NCI-H446 (cell line): ENCODE measurements around the gene RAD1.
A peak's percentile ranks its signal among the peaks of the same experiment; 100 is the strongest.

ENCODE experiments used
- DNase-seq, 2 experiments: peaks; one replicate each; lab custom pipeline; 2025; lab: John Stamatoyannopoulos, UW

The RAD1 gene

GRCh38 chr5:34916518-34916917 lies 1.2 kb upstream of the RAD1 start:
- DNase-seq, result no peak

DNA sequence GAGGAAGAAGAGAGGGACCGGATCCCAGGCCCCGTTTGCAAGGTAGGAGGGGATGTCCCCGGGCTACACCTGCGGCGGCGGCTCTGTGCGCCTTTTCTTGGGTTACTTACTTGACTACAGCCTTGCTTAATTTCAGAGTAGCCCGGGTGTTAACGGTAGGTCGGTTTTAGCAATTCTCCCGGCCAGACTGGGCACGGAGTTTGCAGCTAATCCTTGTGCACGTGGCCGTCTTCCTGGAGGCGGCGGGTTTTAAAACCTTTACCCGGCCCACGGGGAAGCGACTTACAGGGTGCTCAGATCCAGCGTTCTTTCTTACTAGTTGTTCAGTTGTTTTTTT lies 520 bp upstream of the RAD1 start:
- DNase-seq, result peak in 1 of 2 experiments; percentile 58

DNA sequence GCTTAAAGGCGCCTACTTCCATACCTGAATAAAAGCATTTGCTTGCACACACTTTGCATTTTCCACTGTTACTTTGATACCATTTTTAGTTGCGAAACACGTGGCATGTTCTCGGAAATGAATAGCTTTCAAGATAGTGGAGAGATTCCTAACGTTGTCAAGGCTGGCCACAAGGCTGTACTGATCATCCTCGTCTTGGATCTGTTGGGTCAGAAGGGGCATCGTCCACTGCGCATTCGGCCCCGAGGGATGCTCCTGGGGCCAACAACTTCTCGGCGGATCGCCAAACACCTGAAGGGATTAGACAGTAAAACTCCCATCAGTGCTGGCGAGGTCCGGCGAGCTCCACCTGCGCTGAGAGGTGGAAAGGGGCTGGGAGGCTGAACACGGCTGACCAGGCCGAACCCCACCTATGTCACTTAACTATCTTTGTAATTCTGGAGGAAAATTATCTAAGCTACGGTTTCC lies 599 bp downstream of the RAD1 start:
- DNase-seq, result peak in 1 of 2 experiments; percentile 64

DNA sequence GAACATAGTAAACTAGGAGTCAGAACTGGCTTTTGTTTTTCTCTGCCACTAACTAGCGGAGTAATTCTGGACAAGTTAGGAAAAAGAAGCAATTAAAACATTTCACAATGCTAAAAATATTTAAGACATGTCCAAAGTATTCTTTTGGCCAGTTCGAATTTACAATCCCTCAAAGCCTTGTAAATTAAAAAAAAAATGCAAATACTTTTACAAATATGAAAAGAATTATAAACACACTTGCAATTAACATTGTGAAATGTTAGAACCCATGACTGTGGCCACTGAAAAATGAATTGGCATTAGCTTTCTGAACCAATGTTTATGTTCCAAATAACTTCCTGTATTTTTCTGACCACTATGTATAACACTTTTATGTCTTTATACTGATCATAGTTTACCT lies 2.2 kb downstream of the RAD1 start:
- DNase-seq, result no peak

DNA sequence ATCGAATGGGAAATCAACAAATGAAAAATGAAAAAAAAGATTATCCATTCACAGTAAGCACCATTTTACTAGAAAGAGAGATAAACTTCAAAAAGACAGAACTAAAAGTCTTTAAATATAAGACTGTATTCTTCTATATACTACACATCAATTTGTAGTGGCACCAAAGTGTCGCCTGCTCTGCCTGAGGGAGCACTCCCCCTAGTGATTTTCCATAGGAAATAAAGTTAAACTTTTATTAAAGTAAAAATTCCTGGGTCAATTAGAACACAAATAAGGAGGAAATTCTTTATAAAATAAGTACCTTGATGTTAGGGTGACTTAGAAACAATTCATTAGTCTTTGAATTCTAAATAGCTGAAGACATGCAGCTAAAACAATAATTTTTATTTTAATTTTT lies 9.7 kb downstream of the RAD1 start:
- DNase-seq, result peak in 1 of 2 experiments; percentile 38

- no peak for DNase-seq
These were observed 12.0 kb downstream of the RAD1 start for GRCh38 chr5:34903260-34903659.

DNA sequence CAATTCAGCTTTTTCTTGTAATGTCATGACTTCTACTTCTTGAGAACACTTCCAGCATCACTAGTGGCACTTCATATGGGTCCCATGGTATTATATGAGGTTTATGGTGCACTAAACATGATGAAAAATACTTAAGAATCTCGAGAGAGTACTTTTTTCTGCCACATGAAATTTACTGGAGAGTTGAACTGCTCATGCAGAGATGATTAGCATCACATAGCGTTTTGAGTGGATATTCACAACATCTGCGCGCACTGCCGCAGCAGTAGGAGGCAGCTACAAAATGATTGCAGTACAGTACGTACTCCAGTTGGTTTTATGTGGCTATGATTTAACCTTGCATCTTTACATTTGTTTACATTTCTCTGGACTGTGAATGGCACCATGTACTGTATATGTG lies 14.7 kb downstream of the RAD1 start:
- DNase-seq, result no peak

DNA sequence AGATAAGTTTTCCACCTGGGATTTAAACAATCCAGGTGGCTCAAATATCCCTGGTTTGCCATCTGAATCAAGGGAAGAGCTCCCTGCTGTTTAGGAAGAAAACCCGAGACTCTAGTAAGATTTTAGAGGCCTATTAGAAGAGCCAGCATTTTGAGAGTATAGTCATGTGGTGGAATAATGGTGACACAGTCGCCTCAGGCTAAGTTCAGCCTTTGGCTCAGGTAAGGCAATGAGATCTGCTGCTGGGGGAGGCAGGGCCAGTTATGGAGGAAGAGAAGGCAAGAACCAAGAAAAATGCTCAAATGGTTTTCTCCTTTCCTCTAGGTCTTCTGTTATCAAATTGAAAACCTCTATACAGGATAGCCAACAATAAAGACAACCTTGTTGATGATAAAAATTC lies 16.2 kb downstream of the RAD1 start:
- DNase-seq, result no peak

- DNase-seq, result peak; percentile 83 to 87
These were observed 16.9 kb downstream of the RAD1 start for GRCh38 chr5:34898258-34898895.

DNA sequence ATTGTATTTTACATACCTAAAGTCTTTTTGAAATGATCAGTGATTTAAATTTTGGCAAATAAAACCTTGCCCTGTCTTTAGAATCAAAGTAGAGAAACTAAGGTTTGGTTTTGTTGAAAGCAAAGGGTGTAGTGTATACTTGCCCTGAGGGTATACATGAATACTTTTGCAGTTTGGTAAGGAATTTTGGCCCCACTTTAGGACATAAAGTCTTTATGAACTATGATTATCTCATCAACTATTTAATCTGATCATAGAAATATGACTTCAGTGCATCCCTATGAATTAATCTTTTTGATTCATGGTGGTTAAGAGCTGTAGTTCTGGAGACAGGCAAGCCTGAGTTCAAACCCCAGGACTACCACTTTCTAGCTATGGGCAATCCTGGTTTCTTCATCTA lies 17.7 kb downstream of the RAD1 start:
- no peak for DNase-seq

DNA sequence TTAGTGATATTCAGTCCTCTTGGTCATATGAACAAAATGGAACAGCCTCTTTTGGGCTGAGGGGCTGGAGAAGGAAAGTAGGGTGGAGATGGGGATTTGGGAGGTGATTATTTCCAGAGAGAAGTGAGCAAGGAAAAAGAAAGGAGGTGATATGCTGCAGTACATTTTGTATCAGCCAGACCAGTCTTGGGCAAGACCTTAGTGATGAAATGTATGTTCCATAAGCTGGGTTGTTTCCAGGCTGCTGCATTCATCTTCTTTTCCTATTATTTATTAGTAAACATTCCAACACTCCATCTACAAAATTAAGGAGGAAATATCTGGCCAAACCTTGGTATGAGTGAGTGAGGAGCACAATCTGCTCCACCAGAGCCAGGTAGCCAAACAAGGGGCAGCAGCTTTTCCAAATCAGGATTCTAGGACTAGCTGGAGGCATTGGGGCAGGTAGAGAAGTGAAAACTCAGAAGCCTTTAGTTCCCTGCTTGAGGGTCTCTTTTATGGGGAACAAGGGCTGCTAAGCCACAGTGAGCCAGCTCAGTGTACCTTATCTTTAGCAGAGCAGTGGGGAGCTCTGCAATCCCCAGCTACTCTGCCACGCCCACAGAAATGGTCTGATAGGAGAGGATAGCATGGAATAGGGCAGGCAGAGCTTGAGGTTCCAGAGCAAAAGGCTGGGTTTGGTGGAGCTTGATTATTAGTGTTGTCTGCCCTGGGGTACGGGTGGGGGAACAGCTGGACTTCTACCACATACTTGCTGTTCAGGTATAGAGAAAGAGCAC lies 19.5 kb downstream of the RAD1 start:
- DNase-seq, result no peak

DNA sequence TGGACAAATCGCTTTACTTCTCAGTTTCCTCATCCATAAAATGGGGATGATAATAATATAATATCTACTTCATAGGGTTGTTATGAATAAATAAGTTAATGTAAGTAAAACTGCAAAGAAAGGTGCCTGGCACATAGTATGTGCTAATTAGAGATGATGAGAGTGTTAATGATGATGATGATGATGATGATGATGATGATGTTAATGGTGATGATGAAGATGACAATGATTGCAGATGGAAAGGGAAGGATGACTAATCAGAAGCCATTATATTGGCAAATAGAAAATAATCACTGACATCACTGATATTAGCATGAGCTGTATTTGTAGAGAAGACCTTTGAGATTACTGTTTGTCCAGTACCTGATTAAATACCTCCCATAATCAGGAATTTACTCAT lies 20.6 kb downstream of the RAD1 start:
- DNase-seq, result no peak

DNA sequence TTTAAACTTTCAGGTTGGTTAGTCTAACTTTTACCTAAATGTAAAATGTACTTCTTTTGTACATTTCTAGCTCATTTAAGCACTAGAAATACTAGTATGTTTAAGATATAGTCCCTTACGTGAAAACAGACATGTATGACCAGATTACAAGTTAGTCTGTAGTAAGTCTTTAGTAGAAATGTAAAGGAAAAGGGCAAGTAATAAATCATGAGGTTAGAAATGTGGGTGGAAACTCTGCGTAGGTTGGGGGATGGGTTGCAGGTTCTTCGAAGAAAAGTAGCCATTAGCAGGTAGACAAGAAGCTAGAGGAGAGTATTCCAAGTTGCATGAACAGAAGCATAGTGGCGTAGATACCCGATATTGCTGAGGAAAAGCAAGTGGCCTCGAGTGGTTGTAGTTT lies 22.9 kb downstream of the RAD1 start:
- DNase-seq, result no peak

GRCh38 chr5:34891981-34892380 lies 23.3 kb downstream of the RAD1 start:
- DNase-seq, result no peak

GRCh38 chr5:34889394-34889793 lies 25.9 kb downstream of the RAD1 start:
- DNase-seq, result no peak

DNA sequence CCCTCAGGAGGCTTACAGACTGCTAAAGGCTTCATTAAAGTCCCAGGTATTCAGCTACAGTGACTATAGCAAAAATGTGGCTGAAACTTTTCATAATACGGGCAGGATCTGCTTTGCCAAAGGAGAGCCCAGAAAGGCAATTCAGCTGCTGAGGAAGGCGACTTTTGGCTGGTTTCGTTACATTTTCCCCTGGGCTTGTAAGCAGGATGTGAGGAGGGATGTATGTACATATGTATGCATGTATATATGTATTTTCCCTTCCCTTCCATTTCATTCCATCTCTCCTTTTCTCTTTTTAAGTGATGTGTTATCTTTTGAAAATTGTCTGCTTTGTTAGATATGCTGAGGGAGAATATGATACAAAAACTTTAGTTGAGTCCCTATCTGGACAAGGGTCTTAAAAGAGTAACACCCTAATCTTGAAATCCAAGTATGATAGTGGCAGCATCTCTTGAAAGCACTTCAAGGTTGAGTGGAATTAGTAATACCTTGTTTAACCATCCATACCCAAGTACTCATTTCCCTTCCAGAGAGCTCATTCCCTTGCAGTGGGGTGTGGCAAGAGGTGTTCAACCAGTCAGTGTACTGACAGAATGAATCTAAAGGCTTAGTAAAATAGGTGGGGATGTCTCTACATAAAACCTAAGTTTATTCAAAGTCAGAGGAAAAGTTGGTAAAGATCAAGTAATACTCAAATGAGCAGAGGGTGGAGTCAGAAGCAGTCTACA lies 28.7 kb downstream of the RAD1 start:
- no peak for DNase-seq

- no peak for DNase-seq
These were observed 34.1 kb downstream of the RAD1 start for GRCh38 chr5:34881246-34881645.

DNA sequence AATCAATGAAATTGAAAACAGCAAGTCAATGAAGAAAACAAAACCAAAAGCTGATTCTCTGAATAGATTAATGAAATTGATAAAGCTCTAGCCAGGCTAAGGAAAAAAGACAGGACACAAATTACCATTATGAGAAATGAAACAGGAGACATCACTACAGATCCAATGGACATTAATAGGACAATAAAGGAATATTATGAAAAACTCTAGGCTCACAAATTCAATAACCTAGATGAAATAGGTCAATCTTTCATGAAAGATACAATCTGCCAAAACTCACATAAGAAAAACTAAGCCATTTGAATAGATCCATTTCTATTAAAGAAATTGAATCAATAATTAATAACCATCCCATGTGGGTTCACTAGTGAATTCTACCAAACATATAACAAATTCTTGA lies 39.0 kb downstream of the RAD1 start:
- no peak for DNase-seq

DNA sequence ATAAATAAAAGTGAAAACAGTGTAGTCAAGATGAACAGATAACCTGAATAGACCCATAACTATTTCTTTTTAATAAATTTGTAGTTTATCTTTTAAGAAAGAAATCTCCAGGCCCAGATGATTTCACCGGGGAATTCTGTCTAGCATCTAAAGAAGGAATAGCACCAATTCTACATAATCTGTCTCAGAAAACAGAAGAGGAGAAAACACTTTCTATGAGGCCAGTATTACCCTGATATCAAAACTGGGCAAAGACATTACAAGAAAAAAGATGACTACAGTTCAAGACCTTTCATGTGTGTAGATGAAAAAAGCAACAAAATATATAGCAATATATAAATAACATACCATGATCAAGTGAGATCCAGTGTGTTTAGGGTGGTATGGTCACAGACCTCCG lies 44.9 kb downstream of the RAD1 start:
- no peak for DNase-seq

GRCh38 chr5:34869256-34869655 lies 46.0 kb downstream of the RAD1 start:
- no peak for DNase-seq

GRCh38 chr5:34868791-34869190 lies 46.5 kb downstream of the RAD1 start:
- no peak for DNase-seq

GRCh38 chr5:34867660-34868059 lies 47.6 kb downstream of the RAD1 start:
- no peak for DNase-seq

GRCh38 chr5:34866989-34867471 lies 48.3 kb downstream of the RAD1 start:
- no peak for DNase-seq
